GM19372 (cell line): Measurements from ENCODE around the gene ID2.

Experiments used
- ATAC-seq: cut with Tn5 transposase; IDR thresholded peaks from one replicate; pipeline ENCODE4 v1.9.1; 2021; ENCODE audit warnings: mild to moderate bottlenecking, low read depth, moderate library complexity; ENCODE audit not compliant: unreplicated experiment

Gene ID2, protein sequence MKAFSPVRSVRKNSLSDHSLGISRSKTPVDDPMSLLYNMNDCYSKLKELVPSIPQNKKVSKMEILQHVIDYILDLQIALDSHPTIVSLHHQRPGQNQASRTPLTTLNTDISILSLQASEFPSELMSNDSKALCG

DNA sequence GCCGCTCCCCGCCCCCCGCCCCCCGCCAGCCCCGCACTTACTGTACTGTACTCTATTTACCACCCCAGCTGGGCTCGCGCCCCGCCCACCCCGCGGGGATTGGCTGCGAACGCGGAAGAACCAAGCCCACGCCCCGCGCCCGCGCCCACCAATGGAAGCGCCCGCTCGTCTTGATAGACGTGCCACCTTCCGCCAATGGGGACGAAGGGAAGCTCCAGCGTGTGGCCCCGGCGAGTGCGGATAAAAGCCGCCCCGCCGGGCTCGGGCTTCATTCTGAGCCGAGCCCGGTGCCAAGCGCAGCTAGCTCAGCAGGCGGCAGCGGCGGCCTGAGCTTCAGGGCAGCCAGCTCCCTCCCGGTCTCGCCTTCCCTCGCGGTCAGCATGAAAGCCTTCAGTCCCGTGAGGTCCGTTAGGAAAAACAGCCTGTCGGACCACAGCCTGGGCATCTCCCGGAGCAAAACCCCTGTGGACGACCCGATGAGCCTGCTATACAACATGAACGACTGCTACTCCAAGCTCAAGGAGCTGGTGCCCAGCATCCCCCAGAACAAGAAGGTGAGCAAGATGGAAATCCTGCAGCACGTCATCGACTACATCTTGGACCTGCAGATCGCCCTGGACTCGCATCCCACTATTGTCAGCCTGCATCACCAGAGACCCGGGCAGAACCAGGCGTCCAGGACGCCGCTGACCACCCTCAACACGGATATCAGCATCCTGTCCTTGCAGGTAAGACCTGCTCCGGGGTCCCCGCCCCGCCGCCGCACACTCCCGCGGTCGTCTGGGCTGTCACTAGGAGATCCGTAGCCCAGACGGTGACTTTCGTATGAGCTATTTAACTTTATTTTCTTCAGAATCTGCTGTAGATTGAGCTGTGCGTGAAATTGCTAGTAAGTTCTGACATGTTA lies at the start of gene ID2:
Gene ID2 (plus strand): TSS at position 271 of the 907 bp plus-strand sequence. CDS start 110 bp downstream, at position 381.
- ATAC-seq = peak; percentile 51

DNA sequence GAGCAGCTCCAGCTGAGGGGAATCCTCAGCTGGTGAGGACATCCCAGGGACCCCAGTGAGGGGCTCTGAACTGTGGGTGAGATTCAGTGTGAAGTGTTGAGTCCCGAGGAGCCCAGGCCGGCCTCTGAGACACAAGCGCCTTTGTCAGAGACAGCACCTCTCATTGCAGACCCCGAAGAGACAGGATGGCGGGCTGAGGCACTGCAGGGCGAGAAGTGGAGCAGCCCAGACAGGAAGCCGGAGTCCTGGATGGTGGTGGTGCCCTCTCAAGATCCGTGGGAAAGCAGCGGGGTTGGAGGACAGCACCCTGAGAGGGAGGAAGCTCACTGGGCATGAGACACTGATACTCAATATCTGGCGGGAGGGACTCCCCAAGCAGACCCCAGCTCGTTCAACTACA lies 49.1 kb upstream of the ID2 start:
- ATAC-seq = no peak

- ATAC-seq = no peak
Measured at GRCh38 chr2:8633186-8633734, 48.6 kb upstream of the ID2 start.

DNA sequence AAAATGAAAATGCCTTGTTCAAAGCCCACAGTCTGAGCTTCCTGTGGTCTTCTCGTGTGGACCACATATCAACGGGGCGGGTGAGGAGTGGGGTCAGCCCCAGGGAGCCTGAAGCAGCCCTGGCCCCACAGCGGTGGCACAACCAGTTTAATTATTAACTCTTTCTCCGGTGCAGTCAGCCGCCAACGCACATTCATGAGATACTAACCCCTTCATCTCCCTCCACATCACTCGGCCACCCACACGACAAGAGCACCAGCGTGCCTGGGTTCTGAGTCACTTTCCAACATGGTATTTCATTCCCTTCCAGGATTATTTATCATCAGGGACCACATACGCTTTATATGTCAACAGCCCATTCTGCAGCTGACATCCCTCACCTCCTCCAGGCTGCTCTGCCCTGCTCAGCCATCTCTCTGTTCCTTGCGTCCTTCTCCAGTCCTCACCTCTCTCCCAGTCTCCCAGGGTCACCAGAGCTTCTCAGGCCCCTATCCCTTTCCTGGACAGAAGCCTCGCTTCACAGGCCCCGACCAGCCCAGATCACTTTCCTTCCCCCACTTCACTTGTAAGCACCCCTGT lies 48.0 kb upstream of the ID2 start:
- no peak for ATAC-seq

DNA sequence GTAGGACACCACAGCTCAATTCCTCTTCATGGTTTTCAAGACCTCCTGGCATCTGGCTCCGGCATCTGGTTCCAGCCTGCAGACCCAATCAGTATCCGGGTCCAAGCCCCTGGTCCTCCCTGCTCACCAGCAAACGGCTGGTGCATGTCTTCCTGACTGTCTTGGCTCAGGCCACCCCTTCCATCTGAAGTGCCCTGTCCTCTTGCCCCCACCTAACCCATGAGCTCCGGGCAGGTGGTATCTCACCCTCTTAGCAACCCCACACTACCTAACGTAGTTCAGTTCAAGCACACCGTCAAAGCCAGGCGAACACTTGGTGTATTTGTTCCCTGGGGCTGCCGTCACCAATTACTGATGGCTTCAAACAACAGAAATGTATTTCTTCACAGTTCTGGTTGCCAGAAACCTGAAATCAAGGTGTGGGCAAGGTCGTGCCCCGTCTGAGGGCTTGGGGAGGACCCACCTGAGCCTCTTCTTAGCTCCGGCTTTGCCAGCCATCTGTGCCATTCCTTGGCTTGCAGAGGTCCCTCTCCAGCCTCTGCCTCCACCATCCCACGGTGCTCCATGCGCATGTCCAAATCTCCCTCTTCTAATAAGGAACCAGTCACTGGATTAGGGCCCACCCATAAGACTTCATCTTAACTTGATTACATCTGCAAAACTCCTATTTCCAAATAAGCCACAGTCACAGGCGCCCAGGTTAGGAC lies 47.2 kb upstream of the ID2 start:
- no peak for ATAC-seq

DNA sequence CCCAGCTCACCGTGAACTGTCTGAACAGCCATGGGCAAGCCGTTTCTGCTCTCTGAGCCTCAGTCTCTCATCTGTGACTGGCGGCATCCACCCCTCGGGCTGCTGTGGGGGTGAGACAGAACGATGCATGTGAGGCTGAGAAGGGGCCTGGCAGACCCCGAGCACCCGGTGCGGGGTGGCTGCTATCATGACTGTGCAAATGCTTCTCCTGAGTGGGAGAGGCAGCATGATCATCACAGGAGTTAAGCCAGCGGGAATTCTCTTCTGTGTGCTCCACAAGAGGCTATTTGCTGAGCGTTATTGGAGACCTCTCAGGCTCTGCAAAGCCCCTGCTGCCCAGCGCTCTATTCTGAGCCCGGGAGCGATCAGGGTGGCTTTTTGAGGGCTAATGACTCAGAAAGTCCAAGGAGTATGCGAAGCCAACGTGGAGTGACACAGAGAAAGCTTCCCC lies 45.8 kb upstream of the ID2 start:
- no peak for ATAC-seq

DNA sequence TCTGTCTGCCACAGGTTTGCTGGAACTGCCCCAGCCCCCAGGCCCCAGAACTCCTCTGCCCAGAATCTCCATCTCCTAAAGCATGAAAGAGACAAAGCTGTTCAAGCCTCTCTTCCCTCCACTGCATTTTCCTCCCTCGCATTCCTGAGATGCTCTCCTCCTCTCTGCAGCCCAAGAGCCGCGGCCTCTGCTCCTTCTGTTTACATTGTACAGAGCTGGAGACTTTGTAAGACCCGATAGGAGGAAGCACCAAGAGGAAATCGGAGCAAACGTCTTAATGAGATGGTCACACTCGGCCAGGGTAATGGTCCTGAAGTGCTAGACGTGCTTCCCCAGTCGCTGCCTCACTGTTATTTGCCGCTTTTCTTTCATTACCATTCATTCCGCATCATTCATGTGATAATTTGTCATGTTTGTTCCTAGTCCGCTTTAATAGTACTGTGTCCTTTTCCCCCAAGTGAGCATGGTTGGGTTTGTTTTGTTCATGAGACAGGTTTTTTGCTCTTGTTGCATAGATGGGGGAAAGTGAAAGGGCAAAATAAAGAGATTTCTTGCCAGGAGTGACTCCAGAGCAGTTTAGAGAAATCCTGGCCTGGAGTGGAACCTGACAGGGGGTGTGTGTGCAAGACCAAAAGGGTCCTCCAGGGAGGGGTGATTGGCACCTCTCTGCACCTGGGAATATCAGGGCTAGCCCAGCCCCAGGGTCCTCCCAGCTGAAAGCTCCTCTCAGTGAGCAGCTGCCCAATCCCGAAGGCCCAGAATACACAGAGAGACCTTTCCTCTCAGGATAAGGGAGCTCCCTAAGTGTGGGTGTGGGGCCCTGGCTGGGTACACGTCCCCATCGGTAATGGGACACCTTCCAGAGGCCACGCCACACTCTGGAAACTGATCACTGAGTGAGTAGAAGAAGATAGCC lies 44.9 kb upstream of the ID2 start:
- ATAC-seq = no peak

- no peak for ATAC-seq
Measured at GRCh38 chr2:8638327-8638726, 43.5 kb upstream of the ID2 start.

GRCh38 chr2:8639122-8639635 lies 42.7 kb upstream of the ID2 start:
- no peak for ATAC-seq

DNA sequence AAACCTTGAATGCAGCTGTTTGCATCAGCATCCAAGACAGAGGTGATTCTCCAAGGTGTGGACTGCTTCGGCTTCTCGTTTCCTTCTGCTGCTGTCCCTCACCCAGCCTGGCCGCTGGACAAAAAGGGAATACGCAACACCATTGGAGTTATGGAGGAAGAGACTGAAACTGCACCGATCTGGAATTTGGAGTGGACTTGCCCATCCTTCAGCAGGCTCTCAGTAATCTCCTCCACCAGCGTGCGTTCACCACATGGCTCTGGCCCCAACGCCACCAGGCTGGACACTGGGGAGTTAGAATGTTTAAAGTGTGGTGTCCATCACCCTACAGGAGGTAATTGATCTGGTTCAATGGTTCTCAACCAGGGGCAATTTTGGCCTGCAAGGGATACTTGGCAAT lies 41.4 kb upstream of the ID2 start:
- no peak for ATAC-seq

DNA sequence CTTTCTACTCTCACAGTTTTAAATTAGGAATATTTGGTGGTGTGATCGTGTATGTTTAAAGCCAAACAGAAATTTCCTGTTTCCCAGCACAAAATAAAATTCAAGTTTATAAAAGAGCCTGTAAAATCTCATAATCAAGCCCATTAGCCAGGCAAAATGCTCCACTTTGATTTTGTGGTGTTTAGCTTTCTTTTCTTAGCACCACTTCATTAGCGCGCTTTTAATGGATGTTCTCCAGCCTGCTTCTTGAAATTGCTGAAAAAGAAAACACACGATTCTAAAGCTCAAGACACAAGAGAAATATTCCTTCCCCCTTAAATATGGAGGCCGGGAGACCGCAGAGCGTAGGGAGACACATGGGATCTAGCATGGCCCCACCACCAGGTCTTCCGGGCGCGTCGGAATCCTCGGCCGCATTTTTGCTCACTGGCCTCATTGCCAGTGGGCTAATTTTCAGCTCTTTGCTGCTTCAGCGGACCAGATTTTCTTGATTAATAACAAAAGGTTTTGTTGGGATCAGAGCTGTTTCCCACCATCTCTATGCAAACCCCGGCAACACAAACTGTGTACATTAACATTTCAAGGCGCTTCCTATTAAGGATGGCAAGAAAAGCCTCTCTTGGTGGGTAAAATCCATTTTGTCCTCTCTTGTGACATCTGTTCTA lies 40.4 kb upstream of the ID2 start:
- no peak for ATAC-seq

- no peak for ATAC-seq
Measured at GRCh38 chr2:8642366-8643068, 39.3 kb upstream of the ID2 start.

GRCh38 chr2:8643250-8643995 lies 38.4 kb upstream of the ID2 start:
- ATAC-seq = no peak

GRCh38 chr2:8643996-8644356 lies 37.9 kb upstream of the ID2 start:
- no peak for ATAC-seq

GRCh38 chr2:8644605-8645175 lies 37.2 kb upstream of the ID2 start:
- no peak for ATAC-seq

GRCh38 chr2:8645176-8645831 lies 36.6 kb upstream of the ID2 start:
- ATAC-seq = no peak
